GM21825 (cell line): ENCODE data around the gene ADAMTS19.
"Not testable (repeated sequence)": the region's sequence is repeated elsewhere in the genome, so short reads cannot be mapped to it uniquely, and the experiment has no call there.

ENCODE experiments used
- ATAC-seq: cut with Tn5 transposase; IDR thresholded peaks from one replicate; pipeline ENCODE4 v1.9.1; 2021; ENCODE audit warnings: mild to moderate bottlenecking, moderate library complexity; ENCODE audit not compliant: unreplicated experiment

The ADAMTS19 gene

GRCh38 chr5:129476751-129477150 is 16.7 kb downstream of the ADAMTS19 start:
- ATAC-seq, result no peak

- ATAC-seq, result no peak
Observed at GRCh38 chr5:129477532-129477931, 17.4 kb downstream of the ADAMTS19 start.

- ATAC-seq, result no peak
Observed at GRCh38 chr5:129481161-129481560, 21.1 kb downstream of the ADAMTS19 start.

GRCh38 chr5:129496421-129496820 is 36.3 kb downstream of the ADAMTS19 start:
- peak; percentile 51 for ATAC-seq

- no peak for ATAC-seq
Observed at GRCh38 chr5:129496864-129497595, 36.9 kb downstream of the ADAMTS19 start.

GRCh38 chr5:129499208-129499852 is 39.2 kb downstream of the ADAMTS19 start:
- ATAC-seq, result peak; percentile 68

- ATAC-seq, result no peak
Observed at GRCh38 chr5:129500101-129500500, 40.0 kb downstream of the ADAMTS19 start.

- ATAC-seq, result no peak
Observed at GRCh38 chr5:129506086-129506485, 46.0 kb downstream of the ADAMTS19 start.

- ATAC-seq, result no peak
Observed at GRCh38 chr5:129506950-129507349, 46.9 kb downstream of the ADAMTS19 start.

GRCh38 chr5:129507527-129507926 is 47.4 kb downstream of the ADAMTS19 start:
- ATAC-seq, result no peak

GRCh38 chr5:129508606-129509005 is 48.5 kb downstream of the ADAMTS19 start:
- ATAC-seq, result no peak

GRCh38 chr5:129509363-129509975 is 49.4 kb downstream of the ADAMTS19 start:
- ATAC-seq, result no peak

GRCh38 chr5:129511291-129511690 is 51.2 kb downstream of the ADAMTS19 start:
- no peak for ATAC-seq

- no peak for ATAC-seq
Observed at GRCh38 chr5:129541051-129541450, 81.0 kb downstream of the ADAMTS19 start.

GRCh38 chr5:129541648-129542251 is 81.7 kb downstream of the ADAMTS19 start:
- ATAC-seq, result no peak

- ATAC-seq, result no peak
Observed at GRCh38 chr5:129547137-129547536, 87.0 kb downstream of the ADAMTS19 start.

- ATAC-seq, result no peak
Observed at GRCh38 chr5:129554134-129554904, 94.2 kb downstream of the ADAMTS19 start.

GRCh38 chr5:129563585-129563984 is 103.5 kb downstream of the ADAMTS19 start:
- no peak for ATAC-seq

- no peak for ATAC-seq
Observed at GRCh38 chr5:129569295-129569694, 109.2 kb downstream of the ADAMTS19 start.

- no peak for ATAC-seq
Observed at GRCh38 chr5:129572060-129572459, 112.0 kb downstream of the ADAMTS19 start.

GRCh38 chr5:129584496-129584895 is 124.4 kb downstream of the ADAMTS19 start:
- ATAC-seq, result not testable (repeated sequence)
